Smooth muscle cell of the brain vasculature (primary cell): ENCODE data around the gene DNAH14.

ENCODE experiments used
- DNase-seq: peaks from one replicate; pipeline ENCODE4 v3.0.0-alpha.2; 2012; ENCODE audit warnings: low read depth, low spot score

DNAH14 gene

DNA sequence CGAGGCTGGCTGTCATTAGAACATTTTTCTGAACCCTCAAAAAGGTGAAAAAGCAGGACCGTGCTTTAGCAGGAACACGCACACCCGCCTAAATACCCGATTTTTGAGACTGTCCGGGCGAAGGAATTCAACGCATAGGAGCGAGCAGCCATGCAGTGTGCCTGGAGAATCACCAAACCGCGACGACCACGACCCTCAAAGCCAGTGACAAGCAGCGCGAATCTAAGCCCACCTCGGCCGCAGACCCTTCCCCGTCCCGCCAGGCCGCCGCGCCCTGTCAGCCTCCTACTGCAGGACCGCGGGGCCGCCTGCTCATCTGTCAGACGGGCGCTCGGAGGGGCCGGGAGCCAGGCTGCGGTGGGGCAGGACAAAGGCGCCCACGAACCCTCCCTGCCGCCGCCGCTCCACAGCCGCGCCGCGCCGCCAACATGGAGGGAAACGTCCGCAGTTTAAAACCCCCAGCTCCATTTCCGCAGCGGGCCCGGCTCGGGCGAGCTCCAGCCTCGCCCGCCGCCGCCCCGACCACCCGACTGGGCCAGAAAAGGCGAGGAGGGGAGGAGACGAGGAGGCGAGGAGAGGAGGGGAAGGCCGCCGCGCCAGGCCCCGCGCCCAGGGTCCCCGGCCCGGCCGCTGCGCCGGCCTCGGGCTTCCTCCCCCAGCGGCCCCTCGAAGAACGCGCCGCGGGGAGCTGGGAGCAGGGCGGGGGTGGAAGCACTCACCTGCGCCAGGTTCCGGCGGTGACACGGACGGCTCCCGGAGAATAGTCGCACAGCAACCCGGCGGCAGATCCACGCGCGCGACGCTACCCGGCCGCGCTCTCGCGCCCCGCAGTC, 498.0 kb downstream of the DNAH14 start, which contains the start of gene LBR:
TSS of gene LBR (minus strand) at position 804 of the 833 bp plus-strand sequence. CDS start 3,963 bp downstream, outside the sequence.
- DNase-seq = no peak

DNA sequence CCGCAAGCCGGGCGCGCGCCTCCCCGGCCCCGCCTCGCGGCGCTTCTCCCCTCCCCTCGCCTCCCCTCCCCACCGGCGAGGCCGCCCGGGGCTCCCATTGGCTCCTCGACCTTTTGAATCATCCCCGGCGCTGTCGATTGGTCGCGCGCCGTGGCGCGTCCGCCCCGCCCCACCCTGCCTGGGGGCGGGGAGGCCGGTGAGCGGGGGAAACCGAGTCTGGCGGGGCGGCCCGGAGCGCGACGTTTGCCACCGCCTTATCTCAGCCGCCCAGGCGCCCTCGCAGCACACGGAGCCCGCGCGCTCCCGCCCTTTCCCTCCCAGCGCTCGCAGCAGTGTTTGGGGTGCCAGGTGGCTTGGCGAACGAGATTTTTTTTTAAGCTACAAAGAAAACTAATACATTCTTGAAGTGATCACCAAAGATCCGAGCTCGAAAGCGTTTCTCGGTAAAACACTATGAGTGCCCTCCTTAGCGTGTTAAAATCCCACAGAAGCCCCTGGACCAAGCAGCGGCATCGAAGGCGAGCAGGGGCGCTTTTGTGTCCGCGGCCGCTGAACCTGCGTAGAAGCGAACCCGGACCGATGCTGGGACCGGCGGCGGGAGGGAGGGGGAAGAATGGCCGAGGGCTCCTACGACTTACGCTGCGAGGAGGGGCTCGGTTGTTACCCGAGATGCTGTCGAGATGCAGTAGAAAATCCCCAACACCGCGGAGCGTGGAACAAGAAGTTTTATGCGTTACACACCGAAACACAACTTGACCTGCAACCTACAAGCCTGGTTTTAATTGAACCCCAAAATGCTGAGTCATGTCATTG, 498.8 kb downstream of the DNAH14 start:
- DNase-seq = peak; percentile 79

GRCh38 chr1:225428881-225429455, 499.5 kb downstream of the DNAH14 start:
- no peak for DNase-seq

GRCh38 chr1:225430301-225430700, 500.8 kb downstream of the DNAH14 start:
- no peak for DNase-seq

- DNase-seq = no peak
Observed at GRCh38 chr1:225431081-225431863, 501.8 kb downstream of the DNAH14 start.

- no peak for DNase-seq
Observed at GRCh38 chr1:225434046-225434445, 504.6 kb downstream of the DNAH14 start.

GRCh38 chr1:225435076-225435475, 505.6 kb downstream of the DNAH14 start:
- no peak for DNase-seq

GRCh38 chr1:225435487-225435886, 506.0 kb downstream of the DNAH14 start:
- no peak for DNase-seq

DNA sequence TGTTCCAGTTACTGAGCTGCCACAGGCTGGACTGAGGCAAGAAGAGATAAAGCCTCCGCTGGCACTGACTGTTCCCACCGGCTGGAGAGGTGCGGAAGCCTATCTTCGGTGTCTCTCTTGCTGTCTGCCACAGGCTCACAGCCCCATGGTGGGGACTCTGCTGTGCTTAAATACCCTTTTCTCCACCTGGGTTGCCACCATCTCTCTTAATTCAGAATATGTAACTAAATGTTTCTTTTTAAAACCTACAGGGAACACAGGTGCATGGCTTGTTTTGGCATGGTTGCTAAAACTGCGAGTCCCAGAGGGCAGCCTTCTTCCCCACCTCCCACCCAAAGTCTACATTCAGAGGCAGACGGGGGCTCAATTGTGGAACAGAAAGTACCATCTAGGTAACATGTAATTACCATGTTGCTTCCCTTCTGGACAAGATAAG, 506.5 kb downstream of the DNAH14 start:
- DNase-seq = no peak

- DNase-seq = no peak
Observed at GRCh38 chr1:225437710-225438437, 508.4 kb downstream of the DNAH14 start.

- no peak for DNase-seq
Observed at GRCh38 chr1:225440380-225441221, 511.1 kb downstream of the DNAH14 start.

- no peak for DNase-seq
Observed at GRCh38 chr1:225441314-225442122, 512.0 kb downstream of the DNAH14 start.

GRCh38 chr1:225442123-225442505, 512.6 kb downstream of the DNAH14 start:
- DNase-seq = no peak

GRCh38 chr1:225445639-225446594, 516.4 kb downstream of the DNAH14 start:
- no peak for DNase-seq

GRCh38 chr1:225446595-225446960, 517.1 kb downstream of the DNAH14 start:
- DNase-seq = no peak

DNA sequence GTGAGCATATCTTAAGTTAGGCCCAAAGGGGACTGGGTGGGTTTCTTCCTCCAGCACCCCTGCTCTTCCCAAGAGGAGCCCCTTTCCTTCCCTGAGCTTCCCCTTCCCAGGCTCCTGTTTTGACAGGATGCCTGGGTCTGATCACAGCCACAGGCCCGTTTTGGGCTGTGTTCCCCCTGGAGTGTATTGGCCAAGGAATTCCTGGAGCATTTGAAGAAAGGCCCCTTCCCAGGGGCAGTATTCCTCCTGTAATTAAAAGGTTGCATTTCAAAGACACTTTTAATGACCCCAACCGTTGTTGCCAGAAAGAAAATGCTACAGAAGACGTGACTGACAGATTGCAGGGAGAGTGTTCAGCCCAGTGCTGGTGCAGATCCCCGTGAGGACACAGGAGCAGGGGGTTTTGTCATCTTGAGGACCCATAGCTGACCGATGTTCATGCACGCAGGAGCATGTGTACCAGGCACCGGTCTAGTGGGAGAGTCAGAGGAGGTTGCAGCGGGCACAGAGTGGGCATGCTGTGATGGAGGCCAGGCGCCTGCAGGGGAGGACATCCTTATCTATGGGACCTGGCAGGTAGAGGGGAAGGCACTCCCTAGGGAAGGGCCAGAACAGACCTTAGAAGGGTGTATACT, 517.6 kb downstream of the DNAH14 start:
- DNase-seq = no peak

GRCh38 chr1:225447650-225448089, 518.2 kb downstream of the DNAH14 start:
- DNase-seq = no peak
